ENCODE data around the gene RHOT2.

GRCh38 chr16:723695-724094, 55.8 kb downstream of the RHOT2 start:
- TF ChIP-seq CTCF (IDR thresholded peaks at IDR 0.05; ENCODE audit: control extremely low read depth in 1 of 3, insufficient read depth in 1 of 3, low read depth in 1 of 3, low read length in 3 of 3): no peak
- TF ChIP-seq TEAD4 (IDR thresholded peaks at IDR 0.05; ENCODE audit: low read depth, low read length): no peak
- no peak for TF ChIP-seq TBP (IDR thresholded peaks at IDR 0.05; ENCODE audit: low read depth, low read length)
- no peak for TF ChIP-seq RAD21 (IDR thresholded peaks at IDR 0.05 in 1 of 2, conservative IDR thresholded peaks at IDR 0.05 in 1 of 2; ENCODE audit: low read depth in 2 of 2, low read length in 2 of 2)
- TF ChIP-seq MAFK (IDR thresholded peaks at IDR 0.05; ENCODE audit: low read depth, low read length): no peak
- no peak for TF ChIP-seq EZH2 (IDR thresholded peaks at IDR 0.05; ENCODE audit: low read depth, low read length, severe bottlenecking)
- TF ChIP-seq BRCA1 (IDR thresholded peaks at IDR 0.05; ENCODE audit: low read depth, low read length): no peak
- no peak for TF ChIP-seq POLR2A (IDR thresholded peaks at IDR 0.05; ENCODE audit: control extremely low read depth in 1 of 2, low read depth in 2 of 2, low read length in 2 of 2)
- TF ChIP-seq RXRA (IDR thresholded peaks at IDR 0.05; ENCODE audit: insufficient read depth, low read depth, low read length): no peak
- TF ChIP-seq SUZ12 (IDR thresholded peaks at IDR 0.05; ENCODE audit: low read length): no peak
- no peak for TF ChIP-seq CHD7 (IDR thresholded peaks at IDR 0.05; ENCODE audit: insufficient replicate concordance, low read length)
- no peak for TF ChIP-seq SP1 (IDR thresholded peaks at IDR 0.05; ENCODE audit: low read depth, low read length)
- TF ChIP-seq JUN (IDR thresholded peaks at IDR 0.05; ENCODE audit: low read depth, low read length): no peak
- no peak for TF ChIP-seq EP300 (IDR thresholded peaks at IDR 0.05; ENCODE audit: borderline replicate concordance in 1 of 2, low read depth in 2 of 2, low read length in 2 of 2)

Data from H1 (cell line).